Lower leg skin (tissue), 4 donors: Measurements from ENCODE around the gene VAV2. TPM values are rescaled to one million over a fixed set of nuclear protein-coding genes. Genes with fewer than 3 reads are reported as not detected.

Experiments used
- DNase-seq, 2 donors: peaks; one replicate each; pipeline ENCODE4 v3.0.0-alpha.2; 2019; ENCODE audit warnings: low spot score in 2 of 2
- H3K4me3 ChIP-seq: fragments of 200-600 bp; sonication (generic); 2 replicates; pipeline ENCODE4 v1.5.1; 2017; ENCODE audit warnings: mild to moderate bottlenecking, low read depth; ENCODE audit not compliant: poor library complexity, severe bottlenecking
- POLR2A ChIP-seq, 2 donors: fragments of 450-650 bp; IDR thresholded peaks; one replicate each; pipeline ENCODE4 v1.6.1; 2016 to 2017; ENCODE audit warnings: antibody characterized with exemption in 2 of 2, mild to moderate bottlenecking in 1 of 2, moderate library complexity in 1 of 2
- WGBS, 2 donors: methylation state at CpG; one replicate each; pipeline ENCODE4 v1.1.5; 2018; 5-methylcytosine and 5-hydroxymethylcytosine counted together
- intact Hi-C: fragments of 100-400 bp; cut with DNase I; formaldehyde crosslinking; loops from one replicate; pipeline ENCODE4 v1.15.0; 2023; ENCODE audit warnings: low total_unique reads
- total RNA-seq, 4 donors: library from RNA; depleted of rRNA; stranded (reverse); fragments of >200 nt; gene quantifications; one replicate each; pipeline ENCODE4 v1.1.0, GENCODE V29; 2016
- TF ChIP-seq, protein P1 (sequence below), 3 donors: fragments of 450-650 bp; IDR thresholded peaks; one replicate each; pipeline ENCODE4 v1.5.1; 2016; ENCODE audit warnings: antibody characterized with exemption in 3 of 3, mild to moderate bottlenecking in 3 of 3, moderate library complexity in 2 of 3

Gene VAV2
- total RNA-seq, 4 donors from 2014 or later, result 6.8 to 9.1 (median 7.5) TPM

DNA sequence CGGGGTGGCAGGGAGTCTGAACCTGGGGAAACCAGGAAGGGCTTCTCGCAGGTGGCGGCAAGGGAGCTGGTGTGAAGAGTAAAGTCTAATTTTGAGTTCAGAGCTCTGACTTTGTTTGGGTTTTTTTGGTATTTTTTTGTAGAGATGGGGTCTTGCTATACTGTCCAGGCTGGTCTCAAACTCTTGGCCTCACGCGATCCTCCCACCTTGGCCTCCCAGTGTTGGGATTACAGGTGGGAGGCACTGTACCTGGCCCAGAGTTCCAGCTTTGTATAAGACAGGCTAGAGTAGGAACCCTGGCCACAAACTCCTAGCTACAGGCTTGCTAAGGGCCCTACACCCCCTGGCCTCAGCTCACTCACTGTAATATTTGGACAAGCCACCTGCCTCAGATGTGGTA lies 148.9 kb downstream of the VAV2 start:
- no peak overlapping the region for H3K4me3 ChIP-seq
- TF ChIP-seq POLR2A (IDR thresholded peaks at IDR 0.05), result no peak
- TF ChIP-seq, protein P1, sequence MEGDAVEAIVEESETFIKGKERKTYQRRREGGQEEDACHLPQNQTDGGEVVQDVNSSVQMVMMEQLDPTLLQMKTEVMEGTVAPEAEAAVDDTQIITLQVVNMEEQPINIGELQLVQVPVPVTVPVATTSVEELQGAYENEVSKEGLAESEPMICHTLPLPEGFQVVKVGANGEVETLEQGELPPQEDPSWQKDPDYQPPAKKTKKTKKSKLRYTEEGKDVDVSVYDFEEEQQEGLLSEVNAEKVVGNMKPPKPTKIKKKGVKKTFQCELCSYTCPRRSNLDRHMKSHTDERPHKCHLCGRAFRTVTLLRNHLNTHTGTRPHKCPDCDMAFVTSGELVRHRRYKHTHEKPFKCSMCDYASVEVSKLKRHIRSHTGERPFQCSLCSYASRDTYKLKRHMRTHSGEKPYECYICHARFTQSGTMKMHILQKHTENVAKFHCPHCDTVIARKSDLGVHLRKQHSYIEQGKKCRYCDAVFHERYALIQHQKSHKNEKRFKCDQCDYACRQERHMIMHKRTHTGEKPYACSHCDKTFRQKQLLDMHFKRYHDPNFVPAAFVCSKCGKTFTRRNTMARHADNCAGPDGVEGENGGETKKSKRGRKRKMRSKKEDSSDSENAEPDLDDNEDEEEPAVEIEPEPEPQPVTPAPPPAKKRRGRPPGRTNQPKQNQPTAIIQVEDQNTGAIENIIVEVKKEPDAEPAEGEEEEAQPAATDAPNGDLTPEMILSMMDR (IDR thresholded peaks at IDR 0.05), result no peak
- intact Hi-C loops, result no loop called here
- WGBS, 2 donors, result 64 to 94% methylated on average over 5 of the region's 5 CpGs
- no peak for DNase-seq

- H3K4me3 ChIP-seq, result no peak overlapping the region
- intact Hi-C loops, result no loop called here
- WGBS, 2 donors, result 62 to 76% methylated on average over 21 to 22 of the region's 23 CpGs
- TF ChIP-seq, protein P1 (IDR thresholded peaks at IDR 0.05), result no peak
- TF ChIP-seq POLR2A (IDR thresholded peaks at IDR 0.05), result no peak
- no peak for DNase-seq
These were observed 149.3 kb downstream of the VAV2 start for GRCh38 chr9:133842721-133843227.

- TF ChIP-seq POLR2A (IDR thresholded peaks at IDR 0.05), result no peak
- TF ChIP-seq, protein P1 (IDR thresholded peaks at IDR 0.05), result no peak
- DNase-seq, result no peak
- 61 to 75% methylated on average over 15 to 16 of the region's 17 CpGs for WGBS, 2 donors
- intact Hi-C loops, result no loop called here
- no peak overlapping the region for H3K4me3 ChIP-seq
These were observed 149.9 kb downstream of the VAV2 start for GRCh38 chr9:133842174-133842573.

DNA sequence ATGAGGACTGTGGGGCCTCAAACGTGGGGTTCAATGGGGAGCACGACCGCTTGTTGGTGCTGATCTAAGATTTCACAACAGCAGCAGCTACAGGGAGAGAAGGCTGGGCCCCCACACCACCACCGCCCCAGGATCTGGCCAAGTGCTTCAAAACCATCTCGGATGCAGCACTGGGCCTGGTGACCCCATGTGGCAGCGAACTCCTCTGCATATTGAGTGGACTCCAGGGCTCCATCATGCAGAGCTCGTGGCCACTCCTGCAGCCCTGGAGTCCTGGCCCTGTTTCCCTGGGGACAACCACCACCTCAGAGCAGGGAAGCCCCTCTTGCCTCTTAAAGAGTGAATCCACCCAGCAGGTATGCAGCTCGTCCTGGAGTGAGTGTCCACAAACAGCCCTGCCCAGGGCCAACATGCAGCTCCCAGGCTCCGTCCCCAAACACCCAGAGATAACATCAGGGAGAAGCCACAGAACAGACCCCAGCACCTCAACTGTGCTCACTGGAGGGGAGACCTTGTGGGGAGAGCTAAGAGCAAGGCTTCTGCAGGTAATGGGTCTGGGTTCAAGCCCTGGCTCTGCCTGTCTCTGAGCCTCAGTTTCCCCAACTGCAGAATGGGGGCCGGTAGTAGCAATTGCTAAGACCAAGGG lies 150.8 kb downstream of the VAV2 start:
- DNase-seq, result no peak
- intact Hi-C loops, result no loop called here
- no peak overlapping the region for H3K4me3 ChIP-seq
- 91 to 93% methylated on average over 6 to 10 of the region's 10 CpGs for WGBS, 2 donors
- TF ChIP-seq, protein P1 (IDR thresholded peaks at IDR 0.05), result no peak

DNA sequence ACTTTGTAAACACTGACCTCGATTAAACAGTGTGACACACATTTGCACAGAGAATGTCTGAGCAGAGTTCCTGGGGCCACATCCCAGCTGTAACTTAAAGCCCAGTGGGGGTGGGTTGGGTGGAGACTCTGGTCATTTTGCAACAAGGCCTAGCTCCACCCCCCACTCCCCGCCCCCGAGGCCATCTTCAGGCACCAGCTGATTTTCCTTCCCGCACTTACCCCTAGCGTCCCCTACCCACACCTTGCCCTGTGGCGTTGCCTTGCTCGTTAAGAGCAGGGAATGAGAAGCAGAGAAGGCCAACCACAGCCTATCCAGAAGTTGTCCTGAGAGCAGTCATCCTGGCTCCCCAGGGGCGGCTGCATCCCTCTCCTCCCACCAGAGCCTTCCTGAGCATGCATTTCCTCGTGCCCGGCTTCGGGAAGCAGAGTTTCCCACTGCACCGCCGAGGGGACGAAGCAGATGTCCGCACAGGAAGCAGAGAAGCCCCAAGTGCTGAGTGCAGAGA lies 152.2 kb downstream of the VAV2 start:
- H3K4me3 ChIP-seq, result no peak overlapping the region
- DNase-seq, result no peak
- intact Hi-C loops, result no loop called here
- WGBS, 2 donors, result 62 to 68% methylated on average over 15 of the region's 15 CpGs
- TF ChIP-seq POLR2A (IDR thresholded peaks at IDR 0.05), result no peak
- TF ChIP-seq, protein P1 (IDR thresholded peaks at IDR 0.05), result no peak
